GM19452 (cell line): ENCODE measurements around the gene TRIM44.

ENCODE experiments used
- ATAC-seq: cut with Tn5 transposase; IDR thresholded peaks from one replicate; pipeline ENCODE4 v1.9.1; 2021; ENCODE audit not compliant: unreplicated experiment

The TRIM44 gene

DNA sequence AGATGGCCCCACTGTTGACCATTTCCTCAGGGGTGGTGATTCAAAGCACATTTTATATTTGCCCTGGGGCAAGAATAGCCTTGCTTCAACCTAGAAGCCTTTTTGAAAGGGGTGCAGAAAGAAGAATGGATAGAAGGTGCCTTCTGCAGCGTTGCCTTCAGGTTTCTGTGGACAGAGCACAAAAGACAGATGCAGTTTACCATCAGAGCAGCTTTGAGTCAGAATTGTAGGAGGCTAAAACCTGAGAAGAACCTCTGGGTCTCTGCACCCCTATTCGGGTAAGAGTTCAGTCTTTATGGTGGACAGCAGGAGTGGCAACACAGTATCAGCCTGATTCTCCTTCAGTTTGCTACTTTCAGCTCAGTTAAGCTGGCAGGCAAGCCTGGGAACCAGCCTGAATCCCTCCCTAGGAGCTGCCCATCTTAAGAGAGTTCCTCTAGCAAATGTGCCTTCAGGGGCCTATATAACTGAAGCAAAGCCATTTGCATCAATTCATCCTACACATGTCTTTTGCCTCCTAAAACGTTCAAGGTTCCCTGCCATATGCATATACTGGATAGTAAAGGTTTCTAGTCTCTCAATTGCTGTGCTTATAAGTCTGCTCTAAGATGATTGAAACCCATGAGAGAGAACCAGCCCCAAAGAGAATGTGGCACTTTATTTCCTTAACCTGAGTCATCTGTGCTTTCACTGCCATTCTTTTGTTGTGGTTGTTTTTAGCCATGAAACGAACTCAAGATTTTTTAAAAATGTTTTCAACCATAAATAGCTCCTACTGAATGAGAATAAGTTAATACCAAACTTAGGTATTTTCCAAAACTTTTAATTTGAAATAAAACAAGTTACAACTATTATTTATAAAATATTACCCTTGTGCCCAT, 123.0 kb downstream of the TRIM44 start:
- ATAC-seq, result peak; percentile 62

DNA sequence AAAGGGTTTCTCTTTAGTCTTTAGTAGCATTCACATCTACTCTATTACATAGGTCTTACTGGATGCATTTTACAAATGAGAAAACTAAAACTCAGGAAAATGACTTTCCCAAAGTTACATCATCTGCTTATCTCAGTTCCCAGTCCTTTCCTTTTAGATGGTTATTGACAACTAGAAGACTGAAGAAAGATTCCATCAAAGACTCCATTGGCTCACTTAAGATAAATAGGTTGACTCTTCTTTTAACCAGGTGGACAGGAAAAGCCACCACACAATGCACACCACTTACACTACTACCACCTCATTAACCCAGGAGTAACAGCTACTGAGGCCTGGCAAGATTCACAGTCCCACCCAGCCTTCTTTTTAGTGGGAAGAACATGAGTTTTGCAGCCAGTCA, 123.6 kb downstream of the TRIM44 start:
- no peak for ATAC-seq

DNA sequence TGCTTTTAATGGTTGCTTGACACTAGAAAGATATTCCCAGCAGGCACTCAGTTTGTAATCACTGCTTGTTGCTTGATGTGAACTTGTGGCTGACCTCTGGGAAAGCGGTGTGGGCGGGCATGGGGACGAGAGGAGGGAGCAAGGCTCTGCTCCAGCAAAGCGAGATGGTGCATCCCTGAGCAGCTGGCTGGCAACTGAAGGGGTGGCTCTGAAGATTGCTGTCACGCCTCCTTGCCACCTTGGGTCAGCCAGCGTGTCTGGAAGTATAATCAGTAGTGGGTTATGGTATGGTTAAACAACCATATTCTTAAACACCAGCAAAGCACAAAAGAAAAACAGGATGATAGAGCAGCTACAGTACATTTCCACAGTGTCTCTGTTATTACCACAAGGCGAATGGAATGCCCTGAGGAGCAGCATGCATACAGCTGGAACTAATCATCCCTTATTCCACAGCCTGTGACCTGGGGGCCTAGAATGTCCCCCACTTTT, 124.5 kb downstream of the TRIM44 start:
- ATAC-seq, result no peak

DNA sequence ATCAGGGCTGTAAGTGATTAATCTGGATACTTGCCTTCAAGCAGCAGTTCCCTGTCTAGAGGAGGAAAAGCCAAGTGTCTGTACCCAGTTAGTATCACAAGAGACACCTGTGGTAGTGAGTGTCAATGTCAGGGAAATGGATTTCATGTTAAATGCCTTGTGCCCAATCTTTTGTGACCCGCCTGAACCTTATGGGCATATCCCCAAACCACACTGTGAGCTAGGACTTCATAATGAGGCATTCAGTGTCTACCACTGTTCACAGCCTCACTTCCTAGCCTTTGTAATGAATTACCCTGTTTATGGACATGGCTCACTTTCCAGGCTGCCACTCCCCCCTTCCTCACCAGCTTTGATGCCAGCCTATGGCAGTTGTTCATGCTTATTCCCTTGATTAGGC, 125.1 kb downstream of the TRIM44 start:
- no peak for ATAC-seq

DNA sequence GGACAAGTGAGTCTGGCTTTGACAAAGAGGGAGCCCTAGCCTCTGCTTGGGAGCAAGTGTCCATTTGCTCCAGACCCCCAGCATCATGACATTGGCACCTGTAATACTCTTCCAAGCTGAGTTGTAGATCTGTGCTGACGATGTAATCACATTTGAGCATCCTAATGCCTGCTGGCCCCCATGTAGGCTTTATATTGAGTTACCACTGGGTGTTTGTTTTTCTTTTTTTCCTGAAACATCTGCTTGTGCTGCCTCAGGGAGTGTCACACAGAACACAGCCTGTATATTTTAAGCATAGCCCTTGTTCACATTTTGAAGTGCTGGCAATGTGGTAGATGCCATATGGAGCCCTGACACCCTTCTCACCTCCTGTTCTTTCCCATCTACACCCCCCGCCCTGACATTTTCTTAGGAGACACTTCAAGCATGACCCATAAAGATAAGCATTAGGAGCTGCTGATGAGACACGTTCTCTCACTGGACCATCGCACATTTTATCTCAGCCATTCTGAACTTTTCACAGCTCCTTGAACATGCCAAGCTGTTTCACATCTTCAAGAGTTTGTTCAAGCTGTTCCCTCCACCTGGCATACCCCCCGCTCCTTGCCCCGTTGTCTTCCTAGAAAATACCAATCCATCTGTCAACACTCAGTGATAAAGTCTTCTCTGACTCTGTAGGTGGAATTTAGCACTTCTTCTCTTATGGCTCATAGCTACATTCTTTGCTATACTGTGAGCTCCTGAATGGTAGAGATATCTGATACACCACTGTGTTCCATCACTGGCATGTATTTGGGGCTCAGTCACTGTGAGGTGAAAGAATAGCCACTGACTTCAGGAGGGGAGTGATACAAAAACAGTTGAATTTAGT, 128.7 kb downstream of the TRIM44 start:
- ATAC-seq, result no peak

DNA sequence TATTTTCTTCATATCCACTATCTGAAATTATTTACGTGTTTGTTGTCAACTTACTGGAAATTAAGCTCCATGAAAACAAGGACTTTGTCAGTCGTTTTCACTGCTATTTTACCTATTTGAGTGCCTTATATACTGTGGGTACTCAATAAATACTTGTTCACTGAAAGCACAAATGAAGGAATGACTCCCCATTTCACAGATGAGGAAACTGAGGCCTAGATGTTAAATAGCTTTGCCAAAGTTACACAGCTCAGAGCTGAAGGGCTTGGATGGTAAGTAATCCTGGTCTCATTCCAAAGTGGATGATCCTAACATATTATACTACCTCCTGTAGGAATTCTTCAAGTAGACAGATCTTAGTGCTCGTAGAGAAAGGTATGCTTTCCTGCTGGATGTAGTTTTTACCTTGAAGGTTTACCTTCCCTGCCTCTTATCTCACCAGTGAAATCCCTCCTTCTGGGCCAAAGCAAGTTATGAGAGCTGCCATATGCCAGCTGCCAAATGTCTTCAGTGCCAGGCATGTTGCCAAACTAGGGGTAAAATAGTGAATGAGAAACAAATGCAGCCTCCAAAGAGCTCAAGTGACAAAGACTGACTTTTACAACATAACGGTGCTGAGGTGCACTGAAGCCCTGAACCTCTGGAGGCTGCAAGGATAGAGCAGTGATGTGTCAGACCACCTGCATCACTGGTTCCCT, 129.7 kb downstream of the TRIM44 start:
- no peak for ATAC-seq

DNA sequence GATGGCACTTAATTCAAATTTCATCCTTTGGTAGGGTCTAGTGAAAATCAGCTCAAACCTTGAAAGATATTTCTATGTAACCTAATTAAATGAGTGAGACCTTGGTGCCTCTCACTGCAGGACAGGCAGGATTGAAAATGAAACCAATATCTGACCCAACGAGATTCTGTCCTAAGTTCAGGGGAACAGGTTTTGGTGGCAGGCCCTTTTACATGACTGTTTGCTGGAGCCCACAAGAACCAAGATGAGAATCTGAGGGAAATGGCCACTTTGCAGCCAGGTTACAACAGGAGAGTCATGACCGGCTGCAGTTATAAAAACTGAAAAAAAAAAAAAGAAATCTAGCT, 130.2 kb downstream of the TRIM44 start:
- ATAC-seq, result no peak

DNA sequence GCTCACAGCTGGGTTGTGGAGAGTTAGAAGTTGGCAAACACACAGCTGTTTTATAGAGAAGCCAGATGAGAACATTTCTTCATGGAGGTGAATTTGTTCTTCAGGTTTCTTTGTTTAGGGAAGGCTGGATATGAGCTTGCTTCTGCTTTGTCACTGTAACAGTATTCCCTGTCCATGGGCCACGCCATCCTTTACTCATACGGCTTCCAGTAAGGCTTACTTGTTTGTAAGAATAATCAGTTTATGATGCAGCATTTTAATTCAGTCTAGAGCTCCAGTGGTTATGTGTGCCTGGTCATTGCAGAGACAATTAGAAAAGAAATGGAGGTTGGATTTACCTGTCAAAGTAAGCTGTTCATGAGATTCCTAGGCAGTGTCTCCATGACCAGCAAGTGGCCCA, 131.8 kb downstream of the TRIM44 start:
- ATAC-seq, result no peak

DNA sequence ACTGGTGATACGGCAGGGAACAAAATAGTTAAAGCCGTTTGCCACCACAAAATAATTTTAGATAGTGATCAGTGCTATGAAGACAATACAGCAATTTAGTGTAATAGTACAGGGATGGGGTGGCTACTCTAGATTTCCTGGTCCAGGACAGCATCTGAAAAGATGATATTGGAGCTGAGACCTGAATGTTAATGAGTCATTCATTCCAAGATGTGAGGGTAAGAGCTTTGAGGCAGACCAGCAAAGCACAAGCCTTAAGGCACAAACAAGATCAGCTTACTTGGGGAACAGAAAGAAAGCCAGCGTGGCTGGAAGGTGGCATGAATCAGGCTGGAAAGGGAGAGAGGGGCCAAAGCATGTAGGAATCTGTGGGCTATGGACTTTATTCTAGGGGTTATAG, 132.3 kb downstream of the TRIM44 start:
- ATAC-seq, result no peak

DNA sequence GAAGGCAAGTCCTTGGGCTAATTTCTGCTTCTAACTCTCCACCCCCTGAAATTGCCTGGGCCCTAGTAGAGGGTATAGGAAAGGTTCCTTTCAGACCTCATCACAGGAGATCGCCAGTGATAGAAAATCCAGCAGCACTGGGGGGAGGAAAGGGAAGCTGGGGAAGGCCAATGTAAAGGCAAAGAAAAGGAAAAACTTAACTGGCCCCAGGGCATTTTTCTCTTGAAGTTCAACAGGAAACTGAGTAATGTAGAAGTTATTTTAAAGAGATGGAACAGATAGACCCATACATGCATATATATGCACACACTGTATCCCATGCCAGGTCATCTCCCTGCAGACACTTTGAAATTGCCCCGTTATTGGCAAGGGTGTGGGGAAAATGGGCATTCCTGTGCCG, 134.0 kb downstream of the TRIM44 start:
- ATAC-seq, result no peak

DNA sequence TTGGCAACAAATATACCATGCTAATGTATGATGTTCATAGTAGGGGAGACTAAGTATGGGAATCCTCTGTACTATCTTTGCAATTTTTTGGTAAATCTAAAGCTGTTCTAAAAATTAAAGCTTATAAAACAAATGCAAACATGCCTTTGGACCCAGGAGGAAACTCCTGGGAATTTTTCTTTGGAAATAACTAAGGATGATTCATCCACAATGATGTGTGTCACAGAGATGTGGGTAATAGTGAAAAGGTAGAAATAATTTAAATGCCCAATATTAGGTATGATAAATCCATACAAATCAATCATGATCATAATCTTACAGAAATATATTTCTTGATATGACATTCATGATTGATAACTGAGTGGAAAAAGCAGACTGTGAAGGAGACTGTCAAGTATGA, 135.8 kb downstream of the TRIM44 start:
- no peak for ATAC-seq

DNA sequence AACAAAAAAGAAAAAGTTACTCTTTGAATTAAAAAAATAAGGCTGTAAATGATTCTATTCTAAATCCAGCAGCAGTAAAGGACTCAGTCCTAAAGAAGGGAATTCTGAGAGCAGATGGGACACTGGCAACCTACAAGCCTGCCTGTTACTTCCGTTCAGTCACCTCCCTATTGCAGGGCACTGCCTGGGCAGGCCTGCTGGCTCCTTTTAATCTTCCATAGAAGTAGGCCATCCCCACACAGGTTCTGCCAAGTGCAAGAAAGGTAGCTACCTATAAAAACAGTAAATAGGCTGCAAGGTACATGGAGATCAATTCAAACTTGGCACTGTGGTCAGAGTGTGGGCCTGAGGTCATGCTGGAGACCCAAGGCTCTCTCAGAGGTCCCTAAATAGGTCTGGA, 136.4 kb downstream of the TRIM44 start:
- ATAC-seq, result no peak

DNA sequence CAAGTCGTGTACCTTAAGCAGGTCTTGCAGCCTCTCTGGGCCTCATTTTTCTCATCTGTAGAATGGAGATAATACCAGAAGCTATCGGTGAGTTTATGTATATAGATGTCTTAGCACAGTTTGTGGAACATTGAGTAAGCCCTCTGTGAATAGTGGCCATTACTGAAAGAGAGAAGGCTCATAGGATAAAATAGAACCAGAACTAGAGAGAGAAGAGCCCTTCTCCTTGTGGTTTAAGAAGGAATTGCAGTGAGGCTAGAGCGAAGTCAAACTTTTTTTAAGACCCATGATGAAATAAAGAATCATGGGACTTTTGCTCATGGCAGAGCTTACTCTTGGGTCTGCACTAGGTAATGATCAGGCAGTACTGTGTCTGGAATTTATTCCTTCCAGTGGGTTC, 137.1 kb downstream of the TRIM44 start:
- ATAC-seq, result no peak

DNA sequence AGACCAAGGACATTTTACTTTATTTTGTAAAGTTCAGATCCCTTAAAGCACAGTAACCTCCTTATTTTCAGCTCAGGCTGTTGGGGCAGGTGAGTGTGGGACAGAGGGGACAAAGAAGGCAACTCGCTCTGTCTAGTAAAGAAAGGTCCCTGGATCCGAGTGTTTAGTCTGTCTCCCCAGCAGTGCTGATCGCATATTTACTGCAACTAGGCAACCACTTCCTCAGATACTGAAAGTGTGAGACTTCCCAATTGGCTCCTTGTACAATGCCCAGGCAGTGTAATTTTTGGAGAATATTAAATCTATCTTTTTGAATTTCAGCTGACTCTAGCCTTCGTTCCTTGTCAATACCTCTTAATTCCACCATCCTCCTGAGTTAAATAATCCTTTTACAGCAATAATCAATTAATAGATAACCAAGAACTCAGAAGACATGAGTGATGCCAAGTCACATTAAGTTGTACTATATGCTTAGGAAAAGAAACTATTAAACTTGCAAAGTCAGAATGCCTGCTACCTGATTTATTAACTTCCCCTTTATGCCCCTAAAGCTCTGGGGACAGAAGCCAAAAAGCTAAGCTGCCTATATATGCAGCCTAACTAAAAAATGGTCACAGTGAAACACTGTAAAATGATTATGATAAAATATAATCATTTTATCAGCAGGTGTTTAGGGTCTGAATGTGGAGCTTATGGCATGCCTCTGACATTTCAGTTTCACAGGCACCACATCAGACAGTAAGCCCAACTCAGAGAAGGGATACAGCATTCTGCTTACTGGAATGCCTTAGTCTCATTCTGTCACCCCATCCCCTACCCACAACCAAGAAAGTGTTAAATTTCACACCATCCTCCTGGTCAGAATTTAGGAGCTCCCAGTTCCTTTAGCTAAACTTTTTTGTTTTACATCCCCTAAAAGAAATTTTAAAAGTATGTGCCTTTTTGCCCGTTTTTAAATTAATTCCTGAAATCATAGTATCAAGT, 138.7 kb downstream of the TRIM44 start:
- no peak for ATAC-seq

DNA sequence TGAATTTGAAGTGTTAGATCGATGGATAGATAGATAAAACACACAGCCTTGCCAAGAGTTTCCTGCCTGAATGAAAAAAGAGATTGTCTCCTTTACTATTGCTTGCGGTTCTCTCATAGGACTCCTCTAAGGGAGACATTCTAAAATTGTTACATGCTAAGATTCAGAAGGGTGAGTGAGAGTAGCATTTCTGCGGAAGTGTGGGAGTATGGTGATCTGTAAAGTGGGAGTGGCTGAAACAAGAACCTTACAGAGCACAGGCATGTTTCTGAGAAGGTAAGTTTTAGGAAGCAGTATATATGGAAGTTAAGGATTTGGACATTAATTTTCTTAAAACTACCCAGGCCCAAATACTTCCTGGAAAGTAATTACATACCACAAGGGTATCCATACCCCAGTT, 139.6 kb downstream of the TRIM44 start:
- no peak for ATAC-seq

DNA sequence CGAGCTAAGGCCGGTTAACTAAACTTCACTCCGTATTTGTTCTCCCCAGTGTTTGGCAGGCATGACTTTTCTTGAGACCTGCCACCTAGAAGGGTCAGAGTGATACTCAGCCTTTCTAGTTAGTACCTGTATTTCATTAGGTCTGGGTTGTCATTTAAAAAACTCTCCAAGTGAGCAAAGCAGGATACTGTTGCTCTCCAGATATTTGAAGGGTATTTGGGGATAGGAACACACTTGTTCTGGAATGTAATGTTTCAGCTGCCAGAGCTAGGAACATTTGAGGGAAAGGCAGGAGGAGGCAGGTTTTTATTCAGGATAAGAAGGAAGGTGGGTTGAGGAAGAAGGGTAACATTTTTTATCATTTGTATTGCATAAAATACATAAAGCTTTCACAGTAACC, 140.1 kb downstream of the TRIM44 start:
- ATAC-seq, result no peak

DNA sequence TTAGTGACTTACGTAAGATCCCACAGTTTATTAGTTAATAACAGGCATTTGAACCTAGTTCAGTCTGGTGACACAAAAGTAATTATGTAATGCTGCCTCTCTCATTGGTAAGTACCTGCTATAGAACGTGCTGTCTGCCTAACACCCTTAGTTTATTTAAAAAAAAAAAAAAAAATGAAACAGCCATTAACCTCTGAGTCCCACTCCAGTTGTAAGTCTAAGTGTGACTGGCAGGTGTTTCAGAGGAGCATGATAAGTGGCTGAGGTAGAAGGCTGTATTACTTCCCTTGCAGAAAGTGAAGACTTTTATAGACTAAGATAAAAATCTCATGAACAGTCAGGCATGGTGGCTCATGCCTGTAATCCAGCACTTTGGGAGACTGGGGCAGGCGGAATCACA, 140.5 kb downstream of the TRIM44 start:
- no peak for ATAC-seq

DNA sequence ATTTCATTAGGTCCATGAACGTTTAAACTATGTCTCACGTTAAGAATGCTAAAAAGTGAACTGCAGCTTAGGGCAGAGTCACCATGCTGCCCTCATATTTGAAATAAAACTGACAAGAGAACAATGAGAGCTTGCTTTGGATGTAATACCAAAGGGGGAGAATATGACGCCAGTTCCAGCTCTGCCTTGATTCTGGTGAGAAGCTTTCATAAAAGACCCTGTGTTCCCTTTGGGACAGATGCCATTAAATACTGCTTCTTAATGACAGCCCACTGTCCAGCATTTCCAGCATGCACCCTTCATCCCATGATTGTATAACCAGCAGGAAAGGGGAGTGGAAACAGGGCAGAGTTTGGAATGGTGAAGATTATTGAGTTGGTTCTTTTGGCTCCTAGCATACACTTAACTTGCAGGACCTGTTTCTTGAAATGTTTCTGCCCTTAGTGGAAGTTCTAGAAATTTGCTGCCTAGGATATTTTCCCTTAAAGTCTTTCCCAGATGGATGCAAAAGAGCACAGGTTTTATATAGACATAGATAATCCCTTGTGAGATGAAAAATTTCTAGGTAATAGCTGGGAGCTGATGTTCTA, 142.0 kb downstream of the TRIM44 start:
- no peak for ATAC-seq

DNA sequence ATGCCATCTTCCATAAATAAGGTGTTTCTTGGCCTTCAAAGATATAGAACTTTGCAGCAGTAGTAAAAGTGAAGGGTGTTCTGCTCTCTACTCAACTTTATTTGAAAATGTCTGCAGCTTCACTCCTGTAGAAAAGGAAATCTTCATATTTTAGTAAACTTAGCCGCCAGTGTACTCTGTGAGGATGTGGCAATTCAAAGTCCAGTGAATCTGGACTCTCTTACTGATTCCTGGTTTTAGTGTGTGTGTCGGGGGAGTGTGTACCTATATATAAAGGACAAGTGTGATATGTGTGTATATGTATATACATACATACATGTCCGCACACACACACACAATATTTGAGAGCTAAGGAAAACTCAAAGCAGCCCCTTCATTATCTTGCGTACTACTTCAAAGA, 147.0 kb downstream of the TRIM44 start:
- ATAC-seq, result no peak

DNA sequence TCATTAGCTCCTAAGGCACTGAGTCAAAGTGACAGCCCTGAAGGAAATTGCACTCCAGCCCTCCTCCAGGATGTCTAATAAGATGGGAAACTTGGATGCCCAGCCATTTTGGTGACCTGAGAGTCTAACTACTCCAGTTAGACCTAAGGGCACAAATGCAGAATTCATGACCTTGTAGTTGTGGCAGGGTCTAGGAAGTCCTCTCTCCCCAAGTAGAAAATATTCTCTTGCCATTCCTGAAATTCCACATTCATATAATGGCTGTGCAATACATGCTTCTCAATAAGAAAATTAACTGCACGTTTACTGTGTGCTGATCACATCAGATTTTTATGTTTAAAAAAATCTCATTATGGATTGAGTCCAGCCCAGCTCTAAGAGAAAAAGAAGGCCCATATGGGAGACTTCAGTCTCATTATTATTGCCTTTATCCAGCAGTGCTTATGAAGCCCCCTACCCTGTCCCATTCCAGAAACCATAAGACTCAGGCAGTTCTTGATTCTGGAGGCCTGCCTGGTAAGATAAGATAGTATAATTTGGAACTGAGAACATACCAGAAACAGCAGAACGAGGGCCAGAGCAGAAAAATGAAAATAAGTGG, 147.6 kb downstream of the TRIM44 start:
- ATAC-seq, result no peak
